ENCODE measurements around the gene SLC26A9. TPM values are rescaled to one million over a fixed set of nuclear protein-coding genes. Genes with fewer than 3 reads are reported as not detected.
"Not testable (repeated sequence)": the region's sequence is repeated elsewhere in the genome, so short reads cannot be mapped to it uniquely, and the experiment has no call there.

SLC26A9 gene
- polyA plus RNA-seq, 1 donor from 2014 or later: not detected

- Mint-ChIP-seq H3K4me3 (peak overlapping the region in 2 of 4 donors; percentile 13 to 72), H3K27ac (peak overlapping the region in 1 of 3 donors; percentile 19)
- H3K36me3 Mint-ChIP-seq, H3K27me3 Mint-ChIP-seq, H3K4me1 Mint-ChIP-seq, H3K9me3 Mint-ChIP-seq: not testable (repeated sequence)
Measured at GRCh38 chr1:205889006-205889405, 54.2 kb downstream of the SLC26A9 start.

DNA sequence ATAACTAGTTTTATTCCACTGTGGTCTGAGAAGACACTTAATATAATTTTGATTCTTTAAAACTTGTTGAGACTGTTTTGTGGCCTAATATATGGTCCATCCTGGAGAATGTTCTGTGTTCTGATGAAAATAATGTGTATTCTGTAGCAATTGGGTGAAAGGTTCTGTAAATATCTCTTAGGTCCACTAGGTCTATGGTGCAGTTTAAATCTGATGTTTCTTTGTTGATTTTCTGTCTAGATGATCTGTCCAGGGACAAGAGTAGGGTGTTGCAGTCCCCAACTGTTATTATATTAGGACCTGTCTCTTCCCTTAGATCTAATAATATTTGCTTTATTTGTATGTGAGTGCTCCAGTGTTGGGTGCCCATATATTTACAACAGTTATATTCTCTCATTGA, 59.5 kb downstream of the SLC26A9 start:
- peaks cover 0 to 22% (median 21%) of the 10 kb centered on the region in 3 donors for H3K9me3 Mint-ChIP-seq
- H3K27me3 Mint-ChIP-seq: no peaks in the 10 kb centered on the region
- H3K27ac Mint-ChIP-seq: no peak overlapping the region
- H3K36me3 Mint-ChIP-seq: peaks cover 6% of the 10 kb centered on the region
- peaks cover 0 to 2% (median 1%) of the 10 kb centered on the region in 3 donors for H3K4me1 Mint-ChIP-seq
- no peak overlapping the region for H3K4me3 Mint-ChIP-seq

- peaks cover 6% of the 10 kb centered on the region for H3K36me3 Mint-ChIP-seq
- H3K27ac Mint-ChIP-seq: no peak overlapping the region
- no peak overlapping the region for H3K4me3 Mint-ChIP-seq
- H3K27me3 Mint-ChIP-seq: peaks cover 2% of the 10 kb centered on the region
- no peaks in the 10 kb centered on the region for H3K4me1 Mint-ChIP-seq
- peaks cover 2 to 36% (median 31%) of the 10 kb centered on the region in 3 donors for H3K9me3 Mint-ChIP-seq
Measured at GRCh38 chr1:205880923-205881322, 62.3 kb downstream of the SLC26A9 start.

DNA sequence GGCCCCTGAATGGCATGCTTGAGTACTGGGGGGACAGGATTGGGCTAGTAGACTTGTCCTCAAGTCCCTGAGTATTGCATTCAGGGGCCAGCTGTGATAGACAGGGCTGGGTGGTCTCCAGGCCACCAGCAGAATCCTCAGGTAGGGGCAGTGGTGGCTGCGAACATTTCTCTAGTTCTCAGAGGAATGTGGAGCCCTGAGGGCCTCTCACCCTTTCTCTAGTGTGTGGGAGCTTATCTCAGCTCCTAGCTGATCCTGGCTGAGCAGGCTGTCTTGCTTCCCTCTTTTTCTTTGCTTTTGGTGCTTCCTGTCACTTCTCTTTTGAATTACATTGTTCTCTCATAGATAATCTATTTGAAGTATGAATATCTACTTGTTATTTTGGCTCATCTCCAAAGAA, 63.3 kb downstream of the SLC26A9 start:
- Mint-ChIP-seq H3K27ac (no peak overlapping the region), H3K27me3 (peaks cover 2% of the 10 kb centered on the region)

GRCh38 chr1:205878026-205878425, 65.2 kb downstream of the SLC26A9 start:
- peaks cover 2% of the 10 kb centered on the region for H3K27me3 Mint-ChIP-seq

More for the DNA sequence above, 63.3 kb downstream of the SLC26A9 start:
- Mint-ChIP-seq H3K36me3 (peaks cover 6% of the 10 kb centered on the region), H3K9me3 (peaks cover 2 to 36% (median 31%) of the 10 kb centered on the region in 3 donors), H3K4me3 (no peak overlapping the region), H3K4me1 (no peaks in the 10 kb centered on the region)

GRCh38 chr1:205873148-205873547, 70.1 kb downstream of the SLC26A9 start:
- H3K9me3 Mint-ChIP-seq: peaks cover 2 to 10% (median 5%) of the 10 kb centered on the region in 3 donors
- H3K36me3 Mint-ChIP-seq, H3K4me3 Mint-ChIP-seq, H3K27ac Mint-ChIP-seq, H3K27me3 Mint-ChIP-seq, H3K4me1 Mint-ChIP-seq: not testable (repeated sequence)

More at GRCh38 chr1:205878026-205878425, 65.2 kb downstream of the SLC26A9 start:
- H3K4me3 Mint-ChIP-seq: no peak overlapping the region
- no peaks in the 10 kb centered on the region for H3K4me1 Mint-ChIP-seq
- H3K9me3 Mint-ChIP-seq: peaks cover 2 to 36% (median 31%) of the 10 kb centered on the region in 3 donors
- H3K36me3 Mint-ChIP-seq: peaks cover 6% of the 10 kb centered on the region
- H3K27ac Mint-ChIP-seq: no peak overlapping the region

- Mint-ChIP-seq H3K4me1 (no peaks in the 10 kb centered on the region), H3K9me3 (no peaks in the 10 kb centered on the region), H3K4me3 (no peak overlapping the region), H3K27me3 (no peaks in the 10 kb centered on the region), H3K27ac (no peak overlapping the region), H3K36me3 (no peaks in the 10 kb centered on the region)
Measured at GRCh38 chr1:205870236-205870635, 73.0 kb downstream of the SLC26A9 start.

Other genes with a start within 250 kb of the SLC26A9 start
- gene NUCKS1, start 193.3 kb downstream of the SLC26A9 start, polyA plus RNA-seq: 14.6 TPM
- gene RAB29, start 168.0 kb downstream of the SLC26A9 start, polyA plus RNA-seq: 92.2 TPM
- 10.9 TPM for gene SLC41A1, start 130.3 kb downstream of the SLC26A9 start, polyA plus RNA-seq
- 2.0 TPM for gene PM20D1, start 93.3 kb downstream of the SLC26A9 start, polyA plus RNA-seq
- gene RAB7B, start 59.9 kb upstream of the SLC26A9 start, polyA plus RNA-seq: not detected
- not detected for gene CTSE, start 80.4 kb upstream of the SLC26A9 start, polyA plus RNA-seq
- 2.0 TPM for gene RHEX, start 109.7 kb upstream of the SLC26A9 start, polyA plus RNA-seq
- not detected for gene AVPR1B, start 173.9 kb upstream of the SLC26A9 start, polyA plus RNA-seq